ENCODE results near the gene FBXO33. TPM values are rescaled to one million over a fixed set of nuclear protein-coding genes. Genes with fewer than 3 reads are reported as not detected.

The FBXO33 gene
- total RNA-seq, 3 donors from 2014 or later, result 14.8 to 16.7 (median 16.4) TPM

Other genes with a start within 250 kb of the FBXO33 start
- gene MIA2, start 198.5 kb downstream of the FBXO33 start, total RNA-seq, result 10 to 100 TPM; 14.7 to 19.7 (median 14.8) TPM

Measured in activated T-cell treated with anti-CD3 and anti-CD28 coated beads, Interleukin-2, amount 50 U/mL, for 4 hours (primary cell).